Pancreas (tissue), 10 donors: ENCODE data around the gene TRIO. TPM values are rescaled to one million over a fixed set of nuclear protein-coding genes. Genes with fewer than 3 reads are reported as not detected.

Experiments
- ATAC-seq, 4 donors: fragments of 200-7000 bp; cut with Tn5 transposase; one replicate each; pipeline versions ENCODE4 v1.8.0 to v1.9.1; 2020; ENCODE audit warnings: mild to moderate bottlenecking in 4 of 4, moderate library complexity in 4 of 4
- DNase-seq, 6 donors: peaks; one replicate each; pipeline ENCODE4 v3.0.0-alpha.2; 2020
- FAIRE-seq: peaks from 2 replicates; lab custom pipeline; 2012; peaks lifted over from hg19 to GRCh38; lab: Jason Lieb, UNC
- H3K27ac ChIP-seq, 4 donors: fragments of 200-600 bp; sonication (generic); 1 replicate in 3 of 4; 2 replicates in 1 of 4; pipeline versions ENCODE4 v1.5.0 to v1.8.0; 2020
- H3K27me3 ChIP-seq, 4 donors: fragments of 200-600 bp; one replicate each; pipeline ENCODE4 v1.8.0; 2021
- H3K36me3 ChIP-seq, 3 donors: fragments of 200-600 bp; sonication (generic) in 1 of 3; one replicate each; pipeline versions ENCODE4 v1.5.0 to v1.8.0; 2020 to 2021
- H3K4me1 ChIP-seq, 3 donors: fragments of 200-600 bp; one replicate each; pipeline ENCODE4 v1.8.0; 2021
- H3K4me3 ChIP-seq, 4 donors: fragments of 200-600 bp; sonication (generic) in 2 of 4; one replicate each; pipeline versions ENCODE4 v1.5.0 to v1.8.0; 2020 to 2021
- H3K9me3 ChIP-seq, 4 donors: fragments of 200-600 bp; one replicate each; pipeline ENCODE4 v1.8.0; 2021
- WGBS, 2 donors: extraction: QIAGEN DNeasy Blood & Tissue Kit; methylation state at CpG; one replicate each; pipeline ENCODE4 v1.1.7; 2013; 5-methylcytosine and 5-hydroxymethylcytosine counted together
- intact Hi-C, 3 donors: fragments of 100-400 bp; cut with DNase I; formaldehyde crosslinking; loops; one replicate each; pipeline versions ENCODE4 v1.11.1 to v1.14.2; 2022
- polyA plus RNA-seq, 2 donors: library from polyadenylated mRNA; stranded (reverse); fragments of 200-250 nt; gene quantifications; one replicate each; pipeline ENCODE4 v1.2.3, GENCODE V29; 2013
- total RNA-seq, 6 donors: library from RNA; stranded (reverse); fragmentation: NEBNext Ultra II Directional in 4 of 6; extraction: Animal tissue kit (Norgen Biotek cat#: 25700) in 4 of 6; gene quantifications; one replicate each; pipeline versions ENCODE4 v1.2.1 to v1.2.4, GENCODE V29; 2021 to 2023
- TF ChIP-seq, protein P1 (sequence below), 4 donors: fragments of 200-600 bp; sonication (generic) in 3 of 4; IDR thresholded peaks; one replicate each; pipeline versions ENCODE4 v1.5.0 to v1.8.0; 2021; ENCODE audit warnings: antibody characterized with exemption in 4 of 4
- donor health status: healthy with polysubstance abuse.
- donor health status: DM: no; HTN: no; CAD: no; lungs with moderate emphysema.
- donor health status: DM: no; HTN: no; CAD: no.
- donor health status: control.
- donor health status: control.
- donor health status: Bipolar disorder and iron deficiency.
- donor health status: DM: yes; HTN: yes; CAD: no.
- donor health status: DM: no; HTN: no; CAD: no.
- donor health status: DM: no; HTN: no; CAD: no.
- donor health status: DM: yes; HTN: yes; CAD: no.

The TRIO gene
- total and polyA plus RNA-seq, 8 donors, result 27.3 to 82.5 (median 38.3) TPM

DNA sequence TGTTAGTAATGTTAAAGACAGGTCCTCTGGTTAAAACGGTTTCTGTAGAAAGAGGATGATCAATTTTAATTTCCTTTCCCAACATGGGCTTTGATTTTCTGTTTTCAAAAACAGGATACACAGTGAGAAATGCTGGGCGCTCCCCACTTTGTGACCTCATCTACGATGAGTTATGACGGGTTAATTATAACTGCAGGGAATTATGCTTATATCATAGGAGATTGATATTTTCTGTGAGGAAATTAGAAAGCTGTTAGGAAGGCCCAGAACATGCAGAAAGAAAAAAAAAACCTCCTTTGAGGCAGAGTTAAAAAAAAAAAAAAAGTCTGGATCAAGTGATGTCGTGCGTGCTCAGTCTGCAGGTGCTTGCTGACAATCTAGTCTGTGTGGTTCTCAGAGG is 261.6 kb downstream of the TRIO start:
- Histone ChIP-seq H3K27ac (no peak overlapping the region), H3K4me3 (no peak overlapping the region), H3K9me3 (no peaks in the 10 kb centered on the region), H3K36me3 (peaks cover 0 to 10% (median under 1%) of the 10 kb centered on the region in 3 donors), H3K4me1 (no peaks in the 10 kb centered on the region), H3K27me3 (no peaks in the 10 kb centered on the region)
- DNase-seq, result no peak
- 88 to 89% methylated on average over 6 of the region's 6 CpGs for WGBS, 2 donors
- TF ChIP-seq, protein P1, sequence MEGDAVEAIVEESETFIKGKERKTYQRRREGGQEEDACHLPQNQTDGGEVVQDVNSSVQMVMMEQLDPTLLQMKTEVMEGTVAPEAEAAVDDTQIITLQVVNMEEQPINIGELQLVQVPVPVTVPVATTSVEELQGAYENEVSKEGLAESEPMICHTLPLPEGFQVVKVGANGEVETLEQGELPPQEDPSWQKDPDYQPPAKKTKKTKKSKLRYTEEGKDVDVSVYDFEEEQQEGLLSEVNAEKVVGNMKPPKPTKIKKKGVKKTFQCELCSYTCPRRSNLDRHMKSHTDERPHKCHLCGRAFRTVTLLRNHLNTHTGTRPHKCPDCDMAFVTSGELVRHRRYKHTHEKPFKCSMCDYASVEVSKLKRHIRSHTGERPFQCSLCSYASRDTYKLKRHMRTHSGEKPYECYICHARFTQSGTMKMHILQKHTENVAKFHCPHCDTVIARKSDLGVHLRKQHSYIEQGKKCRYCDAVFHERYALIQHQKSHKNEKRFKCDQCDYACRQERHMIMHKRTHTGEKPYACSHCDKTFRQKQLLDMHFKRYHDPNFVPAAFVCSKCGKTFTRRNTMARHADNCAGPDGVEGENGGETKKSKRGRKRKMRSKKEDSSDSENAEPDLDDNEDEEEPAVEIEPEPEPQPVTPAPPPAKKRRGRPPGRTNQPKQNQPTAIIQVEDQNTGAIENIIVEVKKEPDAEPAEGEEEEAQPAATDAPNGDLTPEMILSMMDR (IDR thresholded peaks at IDR 0.05), result no peak
- intact Hi-C loops, result no loop called here
- no peak for ATAC-seq
- no peak for FAIRE-seq

DNA sequence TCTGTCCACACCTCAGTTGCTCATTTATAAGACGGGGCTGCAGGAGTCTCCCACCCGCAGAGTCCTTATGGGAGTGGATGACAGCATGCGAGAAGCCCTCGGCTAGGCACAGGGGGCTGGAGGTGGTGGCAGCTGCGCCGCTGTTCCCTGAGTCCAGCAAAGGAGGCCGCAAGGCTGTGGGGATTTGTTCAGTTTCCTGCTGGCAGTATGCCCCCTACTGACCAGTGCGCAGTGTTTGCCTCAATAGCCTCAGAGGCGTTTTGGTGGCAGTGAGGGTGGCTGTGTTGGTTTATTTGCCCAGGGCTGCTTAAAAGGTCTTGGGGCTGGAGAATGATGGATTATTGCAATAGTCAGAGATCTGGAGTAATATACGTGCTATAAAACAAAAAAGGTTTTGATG is 262.1 kb downstream of the TRIO start:
- H3K4me3 ChIP-seq, result no peak overlapping the region
- no peaks in the 10 kb centered on the region for H3K4me1 ChIP-seq
- 91 to 93% methylated on average over 10 of the region's 10 CpGs for WGBS, 2 donors
- ATAC-seq (no peak), FAIRE-seq (no peak), DNase-seq (no peak)
- TF ChIP-seq, protein P1 (IDR thresholded peaks at IDR 0.05), result no peak
- H3K9me3 ChIP-seq, result no peaks in the 10 kb centered on the region
- H3K36me3 ChIP-seq, result peaks cover 0 to 10% (median 0%) of the 10 kb centered on the region in 3 donors
- H3K27me3 ChIP-seq, result no peaks in the 10 kb centered on the region
- no peak overlapping the region for H3K27ac ChIP-seq
- intact Hi-C loops, result no loop called here

DNA sequence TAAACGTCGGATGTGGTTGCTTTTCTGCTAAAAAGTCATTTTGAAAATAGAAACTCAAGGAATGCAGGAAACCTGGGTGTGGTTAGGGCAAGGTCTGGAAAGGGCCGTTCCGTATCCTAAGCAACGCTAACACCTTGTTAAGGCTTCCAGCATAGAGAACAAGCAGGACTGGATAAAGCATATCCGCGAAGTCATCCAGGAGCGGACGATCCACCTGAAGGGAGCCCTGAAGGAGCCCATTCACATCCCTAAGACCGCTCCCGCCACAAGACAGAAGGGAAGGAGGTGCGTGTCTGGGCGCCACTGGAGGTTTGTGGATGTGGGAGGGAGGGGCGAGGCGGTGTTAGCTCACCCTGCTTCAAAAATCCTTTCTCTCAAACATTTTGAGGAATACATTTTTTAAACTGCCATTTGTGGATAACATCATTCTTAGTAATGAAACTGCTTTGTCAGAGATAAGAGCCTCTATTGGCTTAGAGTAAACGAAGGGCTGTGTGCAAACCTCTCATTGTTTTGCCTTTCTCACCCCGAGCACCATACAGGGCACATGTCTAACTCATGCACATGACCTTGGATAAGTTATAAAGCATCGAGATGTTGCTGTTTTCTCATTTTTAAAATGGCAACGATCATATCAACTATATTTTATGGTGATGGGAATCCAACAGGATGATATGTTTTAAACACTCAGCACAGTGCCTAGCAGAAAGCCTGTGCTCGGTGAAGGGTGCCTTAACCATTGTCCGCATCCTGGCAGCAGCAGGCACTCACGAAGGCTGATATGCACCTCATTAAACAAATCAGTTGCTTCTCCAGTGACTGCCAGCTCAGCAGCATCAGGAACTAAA is 262.8 kb downstream of the TRIO start:
- FAIRE-seq, result no peak
- Histone ChIP-seq H3K36me3 (peaks cover 0 to 10% (median 0%) of the 10 kb centered on the region in 3 donors), H3K9me3 (no peaks in the 10 kb centered on the region), H3K4me1 (no peaks in the 10 kb centered on the region), H3K27ac (no peak overlapping the region), H3K27me3 (no peaks in the 10 kb centered on the region), H3K4me3 (no peak overlapping the region)
- TF ChIP-seq, protein P1 (IDR thresholded peaks at IDR 0.05), result no peak
- 84 to 85% methylated on average over 22 of the region's 22 CpGs for WGBS, 2 donors
- peak in 3 of 4 donors; percentile 36 to 77 (median 73) for ATAC-seq
- no peak for DNase-seq
- intact Hi-C loops, result no loop called here

GRCh38 chr5:14406554-14406849 is 263.4 kb downstream of the TRIO start:
- FAIRE-seq (no peak), ATAC-seq (no peak), DNase-seq (no peak)
- Histone ChIP-seq H3K27ac (no peak overlapping the region), H3K9me3 (no peaks in the 10 kb centered on the region), H3K4me1 (no peaks in the 10 kb centered on the region), H3K27me3 (no peaks in the 10 kb centered on the region), H3K4me3 (no peak overlapping the region), H3K36me3 (peaks cover 0 to 11% (median 0%) of the 10 kb centered on the region in 3 donors)
- TF ChIP-seq, protein P1 (IDR thresholded peaks at IDR 0.05), result no peak
- intact Hi-C loops, result no loop called here
- WGBS, 2 donors, result 92% methylated on average over 12 of the region's 12 CpGs

DNA sequence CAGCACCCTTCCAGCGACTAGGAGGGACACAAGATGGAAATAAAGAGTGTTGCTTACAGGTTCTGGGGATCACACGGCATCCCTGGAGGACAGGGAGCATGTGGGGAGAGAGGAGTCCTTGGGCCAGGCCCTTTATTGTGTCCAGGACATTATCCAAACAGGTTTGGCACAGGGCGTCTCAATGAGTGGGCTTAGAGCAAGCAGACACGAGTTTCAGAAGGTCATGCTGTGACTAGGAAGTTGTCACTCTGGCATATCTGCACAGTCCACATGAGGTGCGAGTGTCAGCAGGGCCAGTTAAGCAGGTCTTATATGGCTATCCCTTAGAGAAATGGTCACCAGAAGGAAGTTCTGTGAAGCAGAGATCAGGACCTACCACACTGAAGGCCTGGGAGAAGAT is 263.9 kb downstream of the TRIO start:
- 73 to 80% methylated on average over 5 of the region's 5 CpGs for WGBS, 2 donors
- FAIRE-seq (no peak), DNase-seq (no peak), ATAC-seq (no peak)
- peaks cover 0 to 16% (median 0%) of the 10 kb centered on the region in 3 donors for H3K36me3 ChIP-seq
- H3K27ac ChIP-seq, result no peak overlapping the region
- no peaks in the 10 kb centered on the region for H3K9me3 ChIP-seq
- intact Hi-C loops, result no loop called here
- no peaks in the 10 kb centered on the region for H3K27me3 ChIP-seq
- TF ChIP-seq, protein P1 (IDR thresholded peaks at IDR 0.05), result no peak
- no peaks in the 10 kb centered on the region for H3K4me1 ChIP-seq
- no peak overlapping the region for H3K4me3 ChIP-seq
